GM18951 (cell line): ENCODE data around the gene DDX59.

Experiments
- POLR2A ChIP-seq: IDR thresholded peaks from 4 replicates; pipeline ENCODE4 v1.6.1; 2011; ENCODE audit warnings: mild to moderate bottlenecking; ENCODE audit not compliant: insufficient read length, insufficient read depth; ENCODE audit errors: extremely low read depth
- in situ Hi-C: fragments of 300-500 bp; cut with MboI; formaldehyde crosslinking; loops from one replicate; pipeline ENCODE4 v1.12.0; 2022; ENCODE audit warnings: low sequenced_read_pairs, mixed read lengths, inconsistent platforms; ENCODE audit not compliant: unreplicated experiment

Gene DDX59

GRCh38 chr1:200658037-200658818 lies 11.5 kb downstream of the DDX59 start:
- no peak for TF ChIP-seq POLR2A
- in situ Hi-C loops: no loop called here

- TF ChIP-seq POLR2A: no peak
- in situ Hi-C loops: no loop called here
Observed at GRCh38 chr1:200654660-200655059, 15.0 kb downstream of the DDX59 start.

- in situ Hi-C loops: no loop called here
- no peak for TF ChIP-seq POLR2A
Observed at GRCh38 chr1:200653022-200653462, 16.7 kb downstream of the DDX59 start.

- in situ Hi-C loops: no loop called here
- no peak for TF ChIP-seq POLR2A
Observed at GRCh38 chr1:200652378-200652777, 17.3 kb downstream of the DDX59 start.

- TF ChIP-seq POLR2A: no peak
- in situ Hi-C loops: loop anchor here (25.0 kb wide), 1 partner anchor 166 kb away; no protein-coding TSS in a partner anchor
Observed at GRCh38 chr1:200646515-200646914, 23.2 kb downstream of the DDX59 start.

GRCh38 chr1:200644021-200644420 lies 25.7 kb downstream of the DDX59 start:
- no peak for TF ChIP-seq POLR2A
- in situ Hi-C loops: loop anchor here (25.0 kb wide), 1 partner anchor 168 kb away; no protein-coding TSS in a partner anchor

GRCh38 chr1:200642481-200642880 lies 27.2 kb downstream of the DDX59 start:
- in situ Hi-C loops: loop anchor here (25.0 kb wide), 1 partner anchor 170 kb away; no protein-coding TSS in a partner anchor
- no peak for TF ChIP-seq POLR2A

GRCh38 chr1:200640963-200641401 lies 28.7 kb downstream of the DDX59 start:
- TF ChIP-seq POLR2A: no peak
- in situ Hi-C loops: loop anchor here (25.0 kb wide), 1 partner anchor 171 kb away; no protein-coding TSS in a partner anchor

GRCh38 chr1:200640373-200640962 lies 29.2 kb downstream of the DDX59 start:
- in situ Hi-C loops: loop anchor here (25.0 kb wide), 1 partner anchor 172 kb away; no protein-coding TSS in a partner anchor
- no peak for TF ChIP-seq POLR2A

- no peak for TF ChIP-seq POLR2A
- in situ Hi-C loops: loop anchor here (25.0 kb wide), 1 partner anchor 174 kb away; no protein-coding TSS in a partner anchor
Observed at GRCh38 chr1:200638073-200638472, 31.6 kb downstream of the DDX59 start.

- no peak for TF ChIP-seq POLR2A
- in situ Hi-C loops: loop anchor here (25.0 kb wide), 1 partner anchor 176 kb away; no protein-coding TSS in a partner anchor
Observed at GRCh38 chr1:200636681-200637080, 33.0 kb downstream of the DDX59 start.

GRCh38 chr1:200634261-200635122 lies 35.2 kb downstream of the DDX59 start:
- in situ Hi-C loops: loop anchor here (25.0 kb wide), 1 partner anchor 178 kb away; no protein-coding TSS in a partner anchor
- TF ChIP-seq POLR2A: no peak

GRCh38 chr1:200631375-200631774 lies 38.3 kb downstream of the DDX59 start:
- TF ChIP-seq POLR2A: no peak
- in situ Hi-C loops: loop anchor here (25.0 kb wide), 1 partner anchor 181 kb away; no protein-coding TSS in a partner anchor

- in situ Hi-C loops: loop anchor here (25.0 kb wide), 1 partner anchor 182 kb away; no protein-coding TSS in a partner anchor
Observed at GRCh38 chr1:200630515-200630899, 39.2 kb downstream of the DDX59 start.
